Measurements from ENCODE around the gene CNTNAP2. TPM values are rescaled to one million over a fixed set of nuclear protein-coding genes. Genes with fewer than 3 reads are reported as not detected.
"Not testable (repeated sequence)": the region's sequence is repeated elsewhere in the genome, so short reads cannot be mapped to it uniquely, and the experiment has no call there.

Gene CNTNAP2
- total and polyA plus RNA-seq, 7 experiments from 2014 or later: 0.02 to 0.48 (median 0.24) TPM; not detected in 2

GRCh38 chr7:147584771-147585193 is 1468.2 kb downstream of the CNTNAP2 start:
- Histone ChIP-seq H3K36me3 (ENCODE audit: control insufficient read depth in 2 of 3, insufficient read depth in 3 of 3, low read length in 3 of 3) (no peaks in the 10 kb centered on the region), H3K27me3 (ENCODE audit: control insufficient read depth in 2 of 2, insufficient read depth in 2 of 2, low read length in 2 of 2) (no peaks in the 10 kb centered on the region), H3K4me1 (ENCODE audit: control insufficient read depth in 2 of 2, insufficient read depth in 2 of 2, low read length in 2 of 2) (no peaks in the 10 kb centered on the region), H3K4me3 (ENCODE audit: low read length) (no peak overlapping the region), H3K27ac (ENCODE audit: low read depth, low read length) (no peak overlapping the region), H3K9me3 (ENCODE audit: control insufficient read depth in 2 of 3, low read length in 3 of 3) (no peaks in the 10 kb centered on the region)
- no peak for DNase-seq
- Mint-ChIP-seq H3K9me3 (peaks cover 0 to 7% (median 0%) of the 10 kb centered on the region in 11 donors), H3K27ac (no peak overlapping the region), H3K4me3 (no peak overlapping the region), H3K36me3 (no peaks in the 10 kb centered on the region), H3K4me1 (no peaks in the 10 kb centered on the region), H3K27me3 (no peaks in the 10 kb centered on the region)
- CTCF ChIA-PET: no interaction called here
- POLR2A ChIA-PET: no interaction called here
- ATAC-seq: no peak
- intact Hi-C loops (cut with micrococcal nuclease): no loop called here

GRCh38 chr7:147586110-147586509 is 1469.5 kb downstream of the CNTNAP2 start:
- Mint-ChIP-seq H3K4me3 (no peak overlapping the region), H3K9me3 (peaks cover 0 to 7% (median 0%) of the 10 kb centered on the region in 11 donors), H3K4me1 (no peaks in the 10 kb centered on the region), H3K36me3 (no peaks in the 10 kb centered on the region), H3K27ac (no peak overlapping the region), H3K27me3 (no peaks in the 10 kb centered on the region)
- Histone ChIP-seq H3K36me3 (ENCODE audit: control insufficient read depth in 2 of 3, insufficient read depth in 3 of 3, low read length in 3 of 3) (no peaks in the 10 kb centered on the region), H3K4me3 (ENCODE audit: low read length) (no peak overlapping the region), H3K27me3 (ENCODE audit: control insufficient read depth in 2 of 2, insufficient read depth in 2 of 2, low read length in 2 of 2) (no peaks in the 10 kb centered on the region), H3K27ac (ENCODE audit: low read depth, low read length) (no peak overlapping the region), H3K4me1 (ENCODE audit: control insufficient read depth in 2 of 2, insufficient read depth in 2 of 2, low read length in 2 of 2) (no peaks in the 10 kb centered on the region), H3K9me3 (ENCODE audit: control insufficient read depth in 2 of 3, low read length in 3 of 3) (no peaks in the 10 kb centered on the region)
- DNase-seq (no peak), ATAC-seq (no peak)
- intact Hi-C loops (cut with micrococcal nuclease): no loop called here
- POLR2A ChIA-PET: no interaction called here
- CTCF ChIA-PET: no interaction called here

- H3K27me3 Mint-ChIP-seq: no peaks in the 10 kb centered on the region
These were observed 1469.9 kb downstream of the CNTNAP2 start for GRCh38 chr7:147586526-147586925.

GRCh38 chr7:147593271-147594057 is 1476.9 kb downstream of the CNTNAP2 start:
- Histone ChIP-seq H3K27me3 (ENCODE audit: control insufficient read depth in 2 of 2, insufficient read depth in 2 of 2, low read length in 2 of 2) (no peaks in the 10 kb centered on the region), H3K27ac (ENCODE audit: low read depth, low read length) (no peak overlapping the region), H3K9me3 (ENCODE audit: control insufficient read depth in 2 of 3, low read length in 3 of 3) (no peaks in the 10 kb centered on the region), H3K36me3 (ENCODE audit: control insufficient read depth in 2 of 3, insufficient read depth in 3 of 3, low read length in 3 of 3) (no peaks in the 10 kb centered on the region), H3K4me1 (ENCODE audit: control insufficient read depth in 2 of 2, insufficient read depth in 2 of 2, low read length in 2 of 2) (no peaks in the 10 kb centered on the region), H3K4me3 (ENCODE audit: low read length) (no peak overlapping the region)
- intact Hi-C loops (cut with micrococcal nuclease): no loop called here
- DNase-seq (no peak), ATAC-seq (no peak)
- ChIA-PET CTCF (no interaction called here), POLR2A (no interaction called here)
- Mint-ChIP-seq H3K9me3 (peaks cover 2 to 20% (median 9%) of the 10 kb centered on the region in 11 donors), H3K27me3 (no peaks in the 10 kb centered on the region), H3K4me1 (no peaks in the 10 kb centered on the region), H3K4me3 (no peak overlapping the region), H3K27ac (no peak overlapping the region), H3K36me3 (no peaks in the 10 kb centered on the region)

More at GRCh38 chr7:147586526-147586925, 1469.9 kb downstream of the CNTNAP2 start:
- intact Hi-C loops (cut with micrococcal nuclease): no loop called here
- H3K36me3 ChIP-seq (ENCODE audit: control insufficient read depth in 2 of 3, insufficient read depth in 3 of 3, low read length in 3 of 3): no peaks in the 10 kb centered on the region
- ATAC-seq (no peak), DNase-seq (no peak)
- Mint-ChIP-seq H3K4me3 (no peak overlapping the region), H3K9me3 (peaks cover 0 to 10% (median 0%) of the 10 kb centered on the region in 11 donors), H3K4me1 (no peaks in the 10 kb centered on the region), H3K36me3 (no peaks in the 10 kb centered on the region), H3K27ac (no peak overlapping the region)
- H3K9me3 ChIP-seq (ENCODE audit: control insufficient read depth in 2 of 3, low read length in 3 of 3): no peaks in the 10 kb centered on the region
- no peak overlapping the region for H3K27ac ChIP-seq (ENCODE audit: low read depth, low read length)
- ChIA-PET POLR2A (no interaction called here), CTCF (no interaction called here)
- no peak overlapping the region for H3K4me3 ChIP-seq (ENCODE audit: low read length)
- no peaks in the 10 kb centered on the region for H3K27me3 ChIP-seq (ENCODE audit: control insufficient read depth in 2 of 2, insufficient read depth in 2 of 2, low read length in 2 of 2)
- H3K4me1 ChIP-seq (ENCODE audit: control insufficient read depth in 2 of 2, insufficient read depth in 2 of 2, low read length in 2 of 2): no peaks in the 10 kb centered on the region

- Histone ChIP-seq H3K27me3 (ENCODE audit: control insufficient read depth in 2 of 2, insufficient read depth in 2 of 2, low read length in 2 of 2) (no peaks in the 10 kb centered on the region), H3K27ac (ENCODE audit: low read depth, low read length) (no peak overlapping the region), H3K4me1 (ENCODE audit: control insufficient read depth in 2 of 2, insufficient read depth in 2 of 2, low read length in 2 of 2) (no peaks in the 10 kb centered on the region), H3K9me3 (ENCODE audit: control insufficient read depth in 2 of 3, low read length in 3 of 3) (no peaks in the 10 kb centered on the region), H3K36me3 (ENCODE audit: control insufficient read depth in 2 of 3, insufficient read depth in 3 of 3, low read length in 3 of 3) (no peaks in the 10 kb centered on the region), H3K4me3 (ENCODE audit: low read length) (no peak overlapping the region)
- no peaks in the 10 kb centered on the region for H3K27me3 Mint-ChIP-seq
- no peak overlapping the region for H3K4me3 Mint-ChIP-seq
- POLR2A ChIA-PET: no interaction called here
- intact Hi-C loops (cut with micrococcal nuclease): no loop called here
- ATAC-seq: no peak
- peak overlapping the region in 1 of 9 donors; percentile 10 for H3K27ac Mint-ChIP-seq
- H3K4me1 Mint-ChIP-seq: no peaks in the 10 kb centered on the region
- CTCF ChIA-PET: no interaction called here
- peaks cover 0 to 4% (median 0%) of the 10 kb centered on the region in 5 donors for H3K36me3 Mint-ChIP-seq
- DNase-seq: no peak
- peaks cover 4 to 26% (median 14%) of the 10 kb centered on the region in 11 donors for H3K9me3 Mint-ChIP-seq
These were observed 1478.4 kb downstream of the CNTNAP2 start for GRCh38 chr7:147595042-147595441.

GRCh38 chr7:147598687-147599086 is 1482.1 kb downstream of the CNTNAP2 start:
- peaks cover 5 to 29% (median 12%) of the 10 kb centered on the region in 11 donors for H3K9me3 Mint-ChIP-seq
- H3K4me3 Mint-ChIP-seq; CTCF ChIA-PET; intact Hi-C loops (cut with micrococcal nuclease); H3K4me1 Mint-ChIP-seq; DNase-seq; H3K4me3 ChIP-seq (ENCODE audit: low read length); H3K27me3 Mint-ChIP-seq; H3K36me3 ChIP-seq (ENCODE audit: control insufficient read depth in 2 of 3, insufficient read depth in 3 of 3, low read length in 3 of 3); H3K27ac Mint-ChIP-seq; H3K27me3 ChIP-seq (ENCODE audit: control insufficient read depth in 2 of 2, insufficient read depth in 2 of 2, low read length in 2 of 2); ATAC-seq; H3K4me1 ChIP-seq (ENCODE audit: control insufficient read depth in 2 of 2, insufficient read depth in 2 of 2, low read length in 2 of 2); H3K27ac ChIP-seq (ENCODE audit: low read depth, low read length); POLR2A ChIA-PET; H3K9me3 ChIP-seq (ENCODE audit: control insufficient read depth in 2 of 3, low read length in 3 of 3); H3K36me3 Mint-ChIP-seq: not testable (repeated sequence)

GRCh38 chr7:147605323-147605722 is 1488.7 kb downstream of the CNTNAP2 start:
- ChIA-PET POLR2A (no interaction called here), CTCF (no interaction called here)
- no peaks in the 10 kb centered on the region for H3K9me3 ChIP-seq (ENCODE audit: control insufficient read depth in 2 of 3, low read length in 3 of 3)
- H3K27me3 ChIP-seq (ENCODE audit: control insufficient read depth in 2 of 2, insufficient read depth in 2 of 2, low read length in 2 of 2): no peaks in the 10 kb centered on the region
- no peak overlapping the region for H3K27ac ChIP-seq (ENCODE audit: low read depth, low read length)
- ATAC-seq (no peak), DNase-seq (no peak)
- no peaks in the 10 kb centered on the region for H3K4me1 ChIP-seq (ENCODE audit: control insufficient read depth in 2 of 2, insufficient read depth in 2 of 2, low read length in 2 of 2)
- H3K27me3 Mint-ChIP-seq: no peaks in the 10 kb centered on the region
- H3K36me3 ChIP-seq (ENCODE audit: control insufficient read depth in 2 of 3, insufficient read depth in 3 of 3, low read length in 3 of 3): no peaks in the 10 kb centered on the region
- intact Hi-C loops (cut with micrococcal nuclease): no loop called here
- no peaks in the 10 kb centered on the region for H3K4me1 Mint-ChIP-seq
- H3K9me3 Mint-ChIP-seq: peaks cover 0 to 16% (median 6%) of the 10 kb centered on the region in 11 donors
- no peak overlapping the region for H3K4me3 ChIP-seq (ENCODE audit: low read length)
- H3K4me3 Mint-ChIP-seq: no peak overlapping the region
- H3K27ac Mint-ChIP-seq: no peak overlapping the region
- H3K36me3 Mint-ChIP-seq: no peaks in the 10 kb centered on the region
